SK-N-SH treated with all-trans-retinoic acid at 6 μM for 48 hours (cell line): ENCODE measurements around the gene CDH1.

Experiments
- ISL1 ChIP-seq: fragments of 250-450 bp; sonication (Bioruptor Pico); IDR thresholded peaks from 2 replicates; pipeline ENCODE4 v2.1.2; 2022; ENCODE audit warnings: mild to moderate bottlenecking, moderate library complexity
- RARB ChIP-seq: fragments of 250-450 bp; sonication (Bioruptor Pico); IDR thresholded peaks from 2 replicates; pipeline ENCODE4 v1.8.0; 2021; ENCODE audit warnings: mild to moderate bottlenecking, moderate library complexity
- ZFP3 ChIP-seq: fragments of 250-450 bp; sonication (Bioruptor Pico); IDR thresholded peaks from 2 replicates; pipeline ENCODE4 v1.5.0; 2020; ENCODE audit warnings: mild to moderate bottlenecking, moderate library complexity

DNA sequence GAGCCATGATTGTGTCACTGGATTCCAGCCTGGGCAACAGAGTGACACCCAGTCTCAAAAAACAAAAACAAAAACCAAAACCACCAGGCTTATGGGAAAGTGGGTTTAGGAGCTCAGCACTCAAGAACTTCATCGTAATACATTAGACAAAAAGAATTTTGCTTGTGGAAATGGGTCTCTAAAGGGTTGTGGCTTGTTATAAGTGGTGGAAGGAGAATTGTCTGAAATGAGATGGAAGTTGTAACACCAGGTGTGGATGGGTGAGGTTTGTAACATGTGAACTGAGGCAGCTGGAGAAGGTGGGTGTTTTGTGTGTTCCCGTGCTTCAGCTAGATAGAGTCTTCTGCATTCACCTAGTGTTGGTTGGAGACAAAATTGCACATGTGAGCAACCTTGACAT lies 35.8 kb downstream of the CDH1 start:
- TF ChIP-seq ISL1 (no peak), ZFP3 (CRISPR knock-in tag) (no peak), RARB (CRISPR knock-in tag) (no peak)
